Neural cell (in vitro differentiated cells): ENCODE results near the gene FFAR4. TPM values are rescaled to one million over a fixed set of nuclear protein-coding genes. Genes with fewer than 3 reads are reported as not detected.

Experiments used
- H2AFZ ChIP-seq: fragments of 200-600, 300-800 bp; sonication (generic), shearing (Covaris generic); 2 replicates; pipeline ENCODE4 v1.6.0; 2014; ENCODE audit warnings: low read depth, mild to moderate bottlenecking, antibody characterized with exemption, low read length, moderate library complexity
- H3F3A ChIP-seq: fragments of 200-600 bp; shearing (Covaris generic); 2 replicates; pipeline ENCODE4 v1.6.1; 2016; ENCODE audit warnings: mild to moderate bottlenecking, moderate library complexity, mixed read lengths, antibody characterized with exemption, low read length; ENCODE audit not compliant: insufficient read depth, poor library complexity, severe bottlenecking
- H3K27ac ChIP-seq: fragments of 200-600, 300-800 bp; sonication (generic), shearing (Covaris generic); 2 replicates; pipeline ENCODE4 v1.5.1; 2014; ENCODE audit warnings: mild to moderate bottlenecking, low read length, moderate library complexity
- H3K27me3 ChIP-seq: fragments of 300-800, 200-600 bp; sonication (generic), shearing (Covaris generic); 2 replicates; pipeline ENCODE4 v1.6.0; 2014; ENCODE audit warnings: mild to moderate bottlenecking, low read depth, low read length, moderate library complexity; ENCODE audit not compliant: insufficient read depth
- H3K36me3 ChIP-seq: fragments of 300-800, 200-600 bp; sonication (generic), shearing (Covaris generic); 2 replicates; pipeline ENCODE4 v1.5.1; 2014; ENCODE audit warnings: mild to moderate bottlenecking, antibody characterized with exemption, low read length, moderate library complexity; ENCODE audit not compliant: insufficient read depth
- H3K4me2 ChIP-seq: fragments of 300-800, 200-600 bp; sonication (generic), shearing (Covaris generic); 2 replicates; pipeline ENCODE4 v1.6.0; 2014; ENCODE audit warnings: mild to moderate bottlenecking, low read length
- H3K4me3 ChIP-seq: fragments of 300-800, 200-600 bp; sonication (generic), shearing (Covaris generic); 2 replicates; pipeline ENCODE4 v1.5.1; 2014; ENCODE audit warnings: mild to moderate bottlenecking, low read length, moderate library complexity
- H3K79me2 ChIP-seq: fragments of 200-600 bp; shearing (Covaris generic); replicated peaks from 2 replicates; pipeline ENCODE4 v1.6.0; 2014; ENCODE audit warnings: mild to moderate bottlenecking, low read length, moderate library complexity; ENCODE audit not compliant: insufficient read depth
- H3K9ac ChIP-seq: fragments of 300-800, 200-600 bp; sonication (generic), shearing (Covaris generic); 2 replicates; pipeline ENCODE4 v1.6.1; 2016; ENCODE audit warnings: mild to moderate bottlenecking, low read length, mixed read lengths
- H3K9me2 ChIP-seq: fragments of 200-600 bp; shearing (Covaris generic); 2 replicates; pipeline ENCODE4 v1.6.1; 2016; ENCODE audit warnings: mild to moderate bottlenecking, low read length, mixed read lengths; ENCODE audit not compliant: insufficient read depth
- H3K9me3 ChIP-seq: fragments of 200-600, 300-800 bp; sonication (generic), shearing (Covaris generic); 2 replicates; pipeline ENCODE4 v1.6.1; 2016; ENCODE audit warnings: mild to moderate bottlenecking, mixed run types, low read length, moderate library complexity, mixed read lengths
- H4K20me1 ChIP-seq: fragments of 200-600 bp; shearing (Covaris generic); 2 replicates; pipeline ENCODE4 v1.6.1; 2016; ENCODE audit warnings: mild to moderate bottlenecking, mixed run types; ENCODE audit not compliant: insufficient read depth
- CTCF ChIP-seq: fragments of 450-650 bp; IDR thresholded peaks from 2 replicates; pipeline ENCODE4 v1.5.1; 2014; ENCODE audit warnings: antibody characterized with exemption, mild to moderate bottlenecking, moderate library complexity; ENCODE audit not compliant: poor library complexity, severe bottlenecking
- EP300 ChIP-seq: fragments of 450-650 bp; conservative IDR thresholded peaks from 2 replicates; pipeline ENCODE4 v1.6.1; 2014; ENCODE audit warnings: antibody characterized with exemption, mild to moderate bottlenecking, moderate library complexity; ENCODE audit not compliant: poor library complexity, severe bottlenecking
- EZH2 ChIP-seq: fragments of 200-600, 300-800 bp; shearing (Covaris generic), sonication (generic); IDR thresholded peaks from 2 replicates; pipeline ENCODE4 v1.6.1; 2014; ENCODE audit warnings: antibody characterized with exemption, low read length, borderline replicate concordance, mild to moderate bottlenecking; ENCODE audit not compliant: insufficient read depth, poor library complexity, severe bottlenecking
- MXI1 ChIP-seq: fragments of 450-650 bp; conservative IDR thresholded peaks from 2 replicates; pipeline ENCODE4 v1.6.1; 2014; ENCODE audit warnings: antibody characterized with exemption, mild to moderate bottlenecking; ENCODE audit not compliant: poor library complexity, severe bottlenecking
- POLR2AphosphoS5 ChIP-seq: IDR thresholded peaks from 2 replicates; pipeline ENCODE4 v1.6.1; 2012
- RAD21 ChIP-seq: fragments of 450-650 bp; conservative IDR thresholded peaks from 2 replicates; pipeline ENCODE4 v1.6.1; 2014; ENCODE audit warnings: antibody characterized with exemption, mild to moderate bottlenecking, moderate library complexity
- REST ChIP-seq: IDR thresholded peaks from 2 replicates; pipeline ENCODE4 v1.6.1; 2012; ENCODE audit warnings: borderline replicate concordance
- SMC3 ChIP-seq: fragments of 450-650 bp; conservative IDR thresholded peaks from 2 replicates; pipeline ENCODE4 v1.6.1; 2014; ENCODE audit warnings: antibody characterized with exemption, mild to moderate bottlenecking, moderate library complexity; ENCODE audit not compliant: poor library complexity
- TAF1 ChIP-seq: IDR thresholded peaks from 2 replicates; pipeline ENCODE4 v1.6.1; 2012; ENCODE audit warnings: low read depth
- polyA plus RNA-seq: library from polyadenylated mRNA; depleted of rRNA; stranded (reverse); fragments of >200 nt; gene quantifications from 2 replicates; pipeline ENCODE4 v1.2.3, GENCODE V29; 2014

Gene FFAR4
- polyA plus RNA-seq, 1 donor from 2014 or later: not detected

- Histone ChIP-seq H2AFZ (no peak overlapping the region), H3K9me2 (no peaks in the 10 kb centered on the region), H3K9ac (peak overlapping the region; percentile 49), H3K9me3 (no peaks in the 10 kb centered on the region), H3F3A (no peaks in the 10 kb centered on the region), H3K36me3 (no peaks in the 10 kb centered on the region), H3K79me2 (no peaks in the 10 kb centered on the region), H4K20me1 (no peaks in the 10 kb centered on the region), H3K27ac (no peak overlapping the region), H3K4me3 (peak overlapping the region; percentile 74), H3K27me3 (peaks cover 54% of the 10 kb centered on the region), H3K4me2 (no peak overlapping the region)
- TF ChIP-seq TAF1 (no peak), CTCF (no peak), POLR2AphosphoS5 (no peak), EP300 (no peak), SMC3 (no peak), REST (no peak), MXI1 (no peak), RAD21 (no peak), EZH2 (no peak)
Observed at GRCh38 chr10:93600446-93601145, 34.1 kb downstream of the FFAR4 start.

- TF ChIP-seq TAF1 (no peak), EZH2 (peak; percentile 36)
- no peak within 1 kb of the TSS for H3K27ac ChIP-seq
- H4K20me1 ChIP-seq: no peaks in the 10 kb centered on the region
- H3K9me2 ChIP-seq: no peaks in the 10 kb centered on the region
- no peak within 1 kb of the TSS for H2AFZ ChIP-seq
- peak within 1 kb of the TSS; percentile 49 for H3K9ac ChIP-seq
- no peaks in the 10 kb centered on the region for H3K9me3 ChIP-seq
- peak within 1 kb of the TSS; percentile 74 for H3K4me3 ChIP-seq
- H3K36me3 ChIP-seq: no peaks in the 10 kb centered on the region
- H3F3A ChIP-seq: no peaks in the 10 kb centered on the region
- no peaks in the 10 kb centered on the region for H3K79me2 ChIP-seq
- peaks cover 54% of the 10 kb centered on the region for H3K27me3 ChIP-seq
- peak within 1 kb of the TSS; percentile 48 for H3K4me2 ChIP-seq
Observed at GRCh38 chr10:93601146-93601773, 34.8 kb downstream of the FFAR4 start, which contains the start of gene RBP4. TSS of gene RBP4 (minus strand) at chr10:93601235. CDS start at chr10:93601028, 207 bp downstream.
